Activated CD4-positive, CD25-positive, alpha-beta regulatory T cell treated with anti-CD3 and anti-CD28 coated beads, Interleukin-2, amount 50 U/mL, for 72 hours (primary cell): ENCODE measurements around the gene PSME4.
"Not testable (repeated sequence)": the region's sequence is repeated elsewhere in the genome, so short reads cannot be mapped to it uniquely, and the experiment has no call there.

ENCODE experiments used
- DNase-seq: peaks from one replicate; pipeline ENCODE4 v3.0.0; 2021

PSME4 gene

DNA sequence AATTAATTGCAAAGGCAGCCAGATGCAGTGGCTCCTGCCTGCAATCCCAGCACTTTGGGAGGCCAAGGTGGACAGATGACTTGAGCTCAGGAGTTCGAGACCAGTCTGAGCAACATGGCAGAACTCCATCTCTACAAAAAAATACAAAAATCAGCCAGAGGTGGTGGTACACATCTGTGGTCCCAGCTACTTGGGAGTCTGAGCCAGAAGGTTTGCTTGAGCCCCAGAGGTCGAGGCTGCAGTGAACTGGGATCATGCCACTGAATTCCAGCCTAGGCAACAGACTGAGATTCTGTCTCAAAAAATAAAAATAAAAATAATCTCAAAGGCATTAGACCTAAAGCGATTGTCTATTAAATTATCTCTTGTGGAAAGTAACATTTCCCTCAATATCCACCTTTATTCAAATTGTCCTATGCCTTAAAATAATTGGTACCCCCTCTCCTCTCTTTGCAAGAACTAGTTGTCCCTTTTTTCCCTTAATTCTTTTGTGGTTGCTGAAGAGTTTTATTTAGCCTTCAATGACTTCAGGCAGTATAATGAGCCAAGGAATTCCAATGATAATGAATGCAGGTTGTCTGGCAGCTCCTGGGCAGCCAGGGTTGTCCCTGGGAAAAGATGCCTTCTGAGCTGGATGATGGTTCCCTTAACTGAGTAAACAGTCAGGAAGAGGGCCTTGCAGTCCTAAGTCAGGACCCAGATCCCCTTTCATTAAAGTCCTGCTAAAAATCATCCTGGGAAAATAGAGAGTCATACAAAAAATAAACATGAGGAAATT is 143.2 kb downstream of the PSME4 start:
- no peak for DNase-seq

DNA sequence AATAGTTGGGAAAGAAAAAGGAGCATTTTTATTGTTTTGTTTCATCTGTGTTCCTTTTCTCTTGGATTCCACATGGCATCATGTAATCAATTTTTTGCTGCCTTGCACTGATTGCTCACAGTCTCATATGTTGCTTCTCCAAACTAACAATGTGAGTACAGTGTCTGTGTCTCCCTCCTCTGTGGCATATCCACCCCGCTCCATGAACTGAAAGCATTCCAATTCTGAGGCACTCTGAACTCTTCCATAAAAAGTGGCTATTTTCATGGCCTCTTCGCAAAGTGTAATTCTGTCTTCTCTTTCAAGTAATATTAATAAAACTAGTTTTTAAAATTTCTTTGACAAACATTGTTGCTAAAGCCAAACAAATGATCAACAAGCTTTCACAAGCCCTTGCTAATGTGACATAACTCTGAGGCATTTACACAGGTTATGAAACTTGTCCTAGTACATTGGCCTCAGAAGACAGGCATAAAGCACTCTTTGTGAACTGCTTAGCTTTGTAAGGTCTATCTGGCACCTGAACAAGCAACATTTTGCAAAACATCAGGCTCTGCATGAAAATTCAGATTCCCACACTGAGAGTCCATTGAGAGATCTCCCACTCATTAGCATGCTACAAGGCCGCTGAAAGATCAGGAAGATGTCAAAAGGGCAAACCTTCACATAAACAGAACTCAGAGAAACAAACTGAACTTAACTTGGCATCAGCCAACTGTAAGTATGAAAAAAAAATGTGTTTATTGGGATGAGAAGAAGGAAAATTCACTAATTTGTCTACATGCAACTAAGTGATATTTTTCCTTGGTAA is 144.0 kb downstream of the PSME4 start:
- DNase-seq: no peak

DNA sequence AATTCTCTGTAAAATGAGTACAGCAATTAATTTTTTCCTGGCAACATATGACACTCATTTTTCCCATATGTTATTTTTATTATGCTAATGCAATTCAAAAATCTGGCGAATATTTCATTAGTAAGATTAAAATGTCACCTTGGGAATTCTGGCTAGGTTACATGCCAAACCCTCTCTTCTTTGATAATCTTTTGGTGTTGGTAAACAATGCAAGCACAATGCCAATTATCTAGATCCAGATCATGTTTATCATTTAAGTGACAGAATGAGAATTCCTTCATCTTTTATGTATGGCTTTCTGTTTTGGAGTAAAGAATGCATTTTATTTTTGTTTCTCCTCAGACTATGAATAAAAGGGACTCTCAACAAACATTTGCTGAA is 144.8 kb downstream of the PSME4 start:
- DNase-seq: no peak

DNA sequence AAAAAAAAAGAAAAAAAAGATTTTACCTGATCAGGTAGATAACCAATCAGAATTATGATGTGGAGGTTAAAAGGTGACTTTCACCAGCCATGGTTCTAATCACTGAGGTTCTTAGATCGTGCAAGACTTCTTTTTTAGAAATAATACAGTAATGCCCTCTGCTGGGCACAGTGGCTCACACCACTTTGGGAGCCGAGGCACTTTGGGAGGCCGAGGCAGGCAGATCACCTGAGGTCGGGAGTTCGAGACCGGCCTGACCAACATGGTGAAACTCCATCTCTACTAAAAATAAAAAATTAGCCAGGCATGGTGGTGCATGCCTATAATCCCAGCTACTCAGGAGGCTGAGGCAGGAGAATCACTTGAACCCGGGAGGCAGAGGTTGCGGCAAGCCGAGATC is 147.2 kb downstream of the PSME4 start:
- not testable (repeated sequence) for DNase-seq

DNA sequence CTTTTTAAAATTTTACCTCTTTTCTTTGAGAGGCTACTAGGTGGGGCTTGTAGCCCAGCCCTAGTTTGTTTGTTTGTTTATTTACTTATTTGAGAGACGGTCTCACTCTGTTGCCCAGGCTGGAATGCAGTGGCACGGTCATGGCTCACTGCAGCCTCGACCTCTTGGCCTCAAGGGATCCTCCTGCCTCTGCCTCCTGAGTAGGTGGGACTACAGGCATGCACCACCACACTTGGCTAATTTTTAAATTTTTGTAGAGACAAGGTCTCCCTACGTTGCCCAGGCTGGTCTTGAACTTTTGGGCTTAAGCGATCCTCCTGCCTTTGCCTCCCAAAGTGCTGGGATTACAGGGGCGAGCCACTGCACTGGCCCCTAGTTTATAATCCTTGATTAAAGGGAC is 149.0 kb downstream of the PSME4 start:
- DNase-seq: no peak

DNA sequence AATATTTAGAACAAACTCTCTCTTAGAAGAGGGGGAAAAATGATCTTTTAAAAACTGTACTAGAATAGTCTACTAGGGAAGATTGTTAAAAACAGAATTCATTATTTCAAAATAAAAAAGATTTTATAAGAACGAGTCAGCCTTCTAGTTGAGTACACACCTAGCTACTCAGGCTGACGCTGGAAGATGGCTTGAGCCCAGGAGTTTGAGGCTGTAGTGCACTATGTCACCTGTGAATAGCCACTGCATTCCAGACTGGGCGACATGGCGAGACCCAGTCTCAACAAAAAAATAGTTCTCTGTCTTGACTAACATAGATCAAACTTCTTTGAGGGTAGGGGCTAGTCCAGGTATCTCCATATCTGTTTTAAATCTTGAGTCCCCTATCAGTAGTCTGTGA is 150.1 kb downstream of the PSME4 start:
- no peak for DNase-seq

DNA sequence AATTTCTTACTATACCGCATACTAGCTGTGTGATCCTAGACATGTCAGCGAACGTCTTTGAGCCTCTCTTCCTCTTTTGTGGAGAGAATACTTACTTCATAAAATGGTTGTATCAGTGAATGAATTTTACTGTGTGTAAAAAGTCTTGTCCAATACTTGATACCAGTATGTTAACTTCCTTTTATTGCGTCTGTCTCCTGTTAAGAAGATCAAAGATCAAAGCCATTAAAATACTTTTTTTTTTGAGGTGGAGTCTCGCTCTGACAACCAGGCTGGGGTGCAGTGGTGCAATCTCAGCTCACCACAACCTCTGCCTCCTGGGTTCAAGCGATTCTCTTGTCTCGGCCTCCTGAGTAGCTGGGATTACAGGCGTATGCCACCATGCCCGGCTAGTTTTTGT is 150.7 kb downstream of the PSME4 start:
- no peak for DNase-seq

DNA sequence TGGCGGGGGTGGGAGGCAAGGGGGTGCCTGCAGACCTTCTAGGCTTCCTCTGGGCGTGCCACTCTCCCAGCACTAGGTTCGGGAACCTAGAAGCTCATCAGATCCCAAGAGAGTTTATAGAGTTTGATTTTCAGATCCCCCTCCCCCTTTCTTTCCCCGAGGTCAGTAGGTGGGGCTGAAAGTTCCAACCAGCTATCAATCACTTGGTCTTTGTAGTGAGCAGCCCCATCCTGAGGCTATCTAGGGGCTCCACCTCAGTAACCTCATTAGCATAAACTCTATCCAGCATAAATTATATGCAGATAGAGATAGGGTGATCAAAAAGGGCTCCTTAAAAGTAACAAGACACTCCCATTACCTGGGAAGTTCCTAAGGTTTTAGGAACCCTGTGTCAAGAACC is 151.2 kb downstream of the PSME4 start:
- no peak for DNase-seq

DNA sequence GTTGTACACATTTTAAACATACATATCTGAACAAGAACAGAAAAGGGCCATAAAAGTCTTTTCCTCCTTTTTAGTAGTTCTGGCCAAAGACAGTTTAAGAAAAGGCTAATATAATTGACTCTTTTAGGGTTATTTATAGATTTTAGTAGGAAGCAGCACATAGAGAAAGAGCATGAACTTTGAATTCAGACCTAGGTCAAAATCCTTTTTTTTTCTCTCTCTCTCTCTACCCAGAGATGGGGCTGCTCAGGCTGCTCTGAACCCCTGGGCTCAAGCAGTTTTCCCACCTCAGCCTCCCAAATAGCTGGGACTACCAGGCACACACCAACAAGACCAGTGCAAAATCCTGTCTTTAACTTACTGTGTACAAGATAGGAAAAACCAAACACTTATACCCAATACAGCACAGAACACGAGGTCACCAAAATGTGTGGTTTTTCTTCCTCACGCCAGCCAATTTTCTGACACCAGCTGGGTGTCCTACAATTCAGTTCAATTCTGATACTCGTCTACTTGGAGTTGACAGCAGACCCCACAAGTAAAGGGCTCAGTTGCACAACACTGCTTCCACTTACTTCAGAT is 151.8 kb downstream of the PSME4 start:
- no peak for DNase-seq
